ENCODE measurements around the gene CCNB1.
"Not testable (repeated sequence)": the region's sequence is repeated elsewhere in the genome, so short reads cannot be mapped to it uniquely, and the experiment has no call there.

The CCNB1 gene

DNA sequence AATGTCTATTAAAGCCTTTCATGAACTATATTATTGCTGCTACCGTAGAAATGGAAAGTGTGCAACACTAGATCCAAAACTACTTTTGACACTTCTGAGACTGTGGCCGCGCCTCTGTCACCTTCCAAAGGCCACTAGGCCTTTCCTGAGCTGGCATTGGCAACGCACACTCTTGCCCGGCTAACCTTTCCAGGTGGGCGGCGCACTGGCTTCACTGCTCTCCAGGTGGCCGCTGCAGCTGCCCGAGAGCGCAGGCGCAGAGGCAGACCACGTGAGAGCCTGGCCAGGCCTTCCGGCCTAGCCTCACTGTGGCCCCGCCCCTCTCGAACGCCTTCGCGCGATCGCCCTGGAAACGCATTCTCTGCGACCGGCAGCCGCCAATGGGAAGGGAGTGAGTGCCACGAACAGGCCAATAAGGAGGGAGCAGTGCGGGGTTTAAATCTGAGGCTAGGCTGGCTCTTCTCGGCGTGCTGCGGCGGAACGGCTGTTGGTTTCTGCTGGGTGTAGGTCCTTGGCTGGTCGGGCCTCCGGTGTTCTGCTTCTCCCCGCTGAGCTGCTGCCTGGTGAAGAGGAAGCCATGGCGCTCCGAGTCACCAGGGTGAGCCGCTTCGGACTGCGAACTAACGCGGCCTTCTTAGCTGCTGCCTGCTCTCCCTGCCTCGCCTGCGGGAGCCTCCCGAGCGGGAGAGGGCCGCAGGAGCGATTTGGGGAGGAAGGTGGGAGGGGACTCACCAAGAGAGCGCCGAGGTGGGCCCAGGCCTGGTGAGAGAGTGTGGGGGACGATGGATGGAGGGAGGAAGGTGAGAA is at the start of gene CCNB1:
Gene CCNB1 (plus strand): TSS at position 465 of the 807 bp plus-strand sequence. CDS start 113 bp downstream, at position 578.
- DNase-seq = peak; percentile 99

GRCh38 chr5:69129413-69129812 is 37.5 kb upstream of the CCNB1 start:
- no peak for DNase-seq

GRCh38 chr5:69130241-69130640 is 36.7 kb upstream of the CCNB1 start:
- no peak for DNase-seq

DNA sequence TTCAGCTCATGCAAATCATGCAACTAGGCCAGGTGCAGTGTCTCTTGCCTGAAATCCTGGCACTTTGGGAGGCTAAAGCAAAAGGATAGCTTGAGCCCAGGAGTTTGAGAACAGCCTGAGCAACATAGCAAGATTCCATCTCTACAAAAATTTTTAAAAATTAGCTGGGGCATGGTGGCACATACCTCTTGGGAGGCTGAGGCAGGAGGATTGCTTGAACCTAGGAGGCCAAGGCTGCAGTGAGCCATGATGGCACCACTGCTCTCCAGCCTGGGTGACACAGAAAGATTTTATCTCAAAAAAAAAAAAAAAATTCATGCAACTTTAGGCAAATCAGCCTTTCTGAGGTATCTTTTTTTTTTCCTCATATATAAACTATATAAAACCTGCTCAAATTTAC is 35.6 kb upstream of the CCNB1 start:
- DNase-seq = no peak

DNA sequence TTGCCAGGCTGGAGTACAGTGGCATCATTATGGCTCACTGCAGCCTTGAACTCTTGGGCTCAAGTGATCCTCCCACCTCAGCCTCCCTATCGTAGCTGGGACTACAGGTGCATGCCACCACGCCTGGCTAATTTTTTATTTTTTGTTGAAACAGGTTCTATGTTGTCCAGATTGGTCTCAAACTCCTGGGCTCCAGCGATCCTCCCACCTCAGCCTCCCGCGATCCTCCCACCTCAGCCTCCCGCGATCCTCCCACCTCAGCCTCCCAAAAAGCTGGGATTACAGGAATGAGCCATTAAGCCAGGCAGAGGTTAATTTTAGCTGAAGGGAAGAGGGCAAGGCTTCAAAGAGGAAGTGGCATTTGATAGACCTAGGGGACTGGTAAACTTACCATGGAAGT is 32.8 kb upstream of the CCNB1 start:
- no peak for DNase-seq

DNA sequence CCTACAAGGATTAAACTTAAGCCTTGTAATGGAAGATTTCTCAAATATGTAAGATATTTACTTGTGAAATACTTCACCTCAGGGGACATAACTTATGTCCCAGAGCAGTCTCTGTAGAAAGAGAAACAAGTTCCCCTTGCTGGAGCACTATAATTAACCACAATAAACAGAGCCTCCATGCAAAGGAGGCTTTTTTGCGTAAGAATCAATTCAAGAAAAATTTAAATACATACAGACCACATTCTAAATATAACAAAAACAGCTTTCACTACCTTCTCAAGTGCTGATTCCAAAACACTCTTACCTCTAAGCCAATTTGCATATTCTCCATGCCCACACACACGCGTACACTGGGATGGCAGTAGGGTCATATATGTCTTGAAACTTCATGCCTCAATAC is 30.7 kb upstream of the CCNB1 start:
- no peak for DNase-seq

GRCh38 chr5:69137208-69137607 is 29.7 kb upstream of the CCNB1 start:
- not testable (repeated sequence) for DNase-seq

DNA sequence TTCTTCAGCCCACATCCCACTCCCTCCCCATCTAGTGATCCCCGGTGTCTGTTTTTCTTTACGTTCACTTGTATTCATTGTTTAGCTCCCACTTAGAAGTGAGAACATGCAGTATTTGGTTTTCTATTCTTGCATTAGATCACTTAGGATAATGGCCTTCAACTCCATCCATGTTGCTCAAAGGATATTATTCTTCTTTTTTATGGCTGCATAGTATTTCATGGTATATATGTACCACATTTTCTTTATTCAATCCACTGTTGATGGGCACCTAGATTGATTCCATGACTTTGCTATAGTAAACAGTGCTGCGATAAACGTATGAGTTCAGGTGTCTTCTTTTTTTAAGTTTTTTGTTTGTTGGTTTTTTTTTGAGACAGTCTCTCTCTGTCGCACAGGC is 29.1 kb upstream of the CCNB1 start:
- no peak for DNase-seq

DNA sequence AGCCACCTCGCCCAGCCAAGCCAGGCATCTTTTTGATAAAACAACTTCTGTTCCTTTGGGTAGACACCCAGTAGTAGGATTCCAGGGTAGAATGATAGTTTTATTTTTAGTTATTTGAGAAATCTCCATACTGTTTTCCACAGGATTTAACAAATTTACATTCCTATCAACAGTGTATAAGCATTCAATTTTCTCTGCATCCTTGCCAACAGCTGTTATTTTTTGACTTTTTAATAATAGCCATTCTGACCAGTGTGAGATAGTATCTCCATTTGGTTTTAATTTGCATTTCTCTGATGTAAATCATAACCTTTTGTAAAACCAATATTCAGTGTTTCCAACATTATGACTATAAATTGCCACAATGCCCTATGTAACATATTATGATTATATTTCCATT is 28.2 kb upstream of the CCNB1 start:
- DNase-seq = no peak

- not testable (repeated sequence) for DNase-seq
Observed at GRCh38 chr5:69140239-69140638, 26.7 kb upstream of the CCNB1 start.

GRCh38 chr5:69140827-69141226 is 26.1 kb upstream of the CCNB1 start:
- no peak for DNase-seq

DNA sequence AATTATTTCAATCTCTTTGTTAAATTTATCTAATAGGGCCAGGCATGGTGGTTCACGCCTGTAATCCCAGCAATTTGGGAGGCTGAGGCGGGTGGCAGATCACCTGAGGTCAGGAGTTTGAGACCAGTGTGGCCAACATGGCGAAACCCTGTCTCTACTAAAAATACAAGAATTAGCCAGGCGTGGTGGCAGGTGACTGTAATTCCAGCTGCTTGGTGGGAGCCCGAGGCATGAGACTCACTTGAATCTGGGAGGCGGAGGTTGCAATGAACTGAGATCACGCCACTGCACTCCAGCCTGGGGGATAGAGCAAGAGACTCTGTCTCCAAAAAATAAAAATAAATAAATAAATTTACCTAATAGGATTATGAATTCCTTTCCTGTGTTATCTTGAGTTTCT is 18.4 kb upstream of the CCNB1 start:
- DNase-seq = not testable (repeated sequence)

DNA sequence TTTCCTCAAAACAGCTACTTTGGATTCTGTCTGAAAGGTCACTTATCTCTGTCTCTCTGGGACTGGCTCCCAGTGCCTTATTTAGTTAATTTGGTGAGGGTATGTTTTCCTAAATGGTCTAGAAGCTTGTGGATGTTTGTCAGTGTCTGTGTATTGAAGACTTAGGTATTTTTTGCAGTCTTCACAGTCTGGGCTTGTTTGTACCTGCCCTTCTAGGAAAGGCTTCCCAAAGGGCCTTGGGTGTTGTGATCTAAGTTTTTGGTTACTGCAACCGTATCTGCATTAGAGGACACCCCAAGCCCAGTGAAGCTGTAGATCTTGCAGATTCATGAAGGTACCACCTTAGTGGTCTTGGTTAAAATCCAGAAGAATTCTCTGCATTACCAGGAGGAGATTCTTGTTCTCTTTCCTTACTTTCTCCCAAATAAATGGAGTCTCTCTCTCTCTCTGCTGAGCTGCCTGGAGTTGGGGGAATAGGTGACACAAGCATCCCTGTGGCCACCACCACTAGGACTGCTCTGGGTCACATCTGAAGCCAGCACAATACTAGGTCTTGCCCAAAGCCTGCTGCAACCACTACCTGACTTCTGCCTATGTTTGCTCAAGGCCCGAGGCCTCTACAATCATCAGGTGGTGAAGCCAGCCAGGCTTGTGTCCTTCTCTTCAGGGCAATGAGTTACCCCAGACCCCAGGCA is 17.8 kb upstream of the CCNB1 start:
- no peak for DNase-seq

DNA sequence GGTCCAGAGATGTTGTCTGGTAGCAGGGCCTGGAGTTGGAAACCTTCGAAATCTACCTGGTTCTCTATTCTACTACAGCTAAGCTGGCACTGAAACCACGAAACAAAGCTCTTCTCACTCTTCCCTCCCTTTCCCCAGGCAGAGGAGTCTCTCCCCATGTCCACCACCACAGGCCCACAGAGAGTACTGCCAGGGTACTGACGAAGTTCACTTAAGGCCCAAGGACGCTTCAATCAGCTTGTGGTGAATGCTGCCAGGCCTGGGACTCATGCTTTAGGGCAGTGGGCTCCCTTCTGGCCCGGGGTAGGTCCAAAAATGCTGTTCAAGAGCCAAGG is 17.3 kb upstream of the CCNB1 start:
- DNase-seq = no peak

DNA sequence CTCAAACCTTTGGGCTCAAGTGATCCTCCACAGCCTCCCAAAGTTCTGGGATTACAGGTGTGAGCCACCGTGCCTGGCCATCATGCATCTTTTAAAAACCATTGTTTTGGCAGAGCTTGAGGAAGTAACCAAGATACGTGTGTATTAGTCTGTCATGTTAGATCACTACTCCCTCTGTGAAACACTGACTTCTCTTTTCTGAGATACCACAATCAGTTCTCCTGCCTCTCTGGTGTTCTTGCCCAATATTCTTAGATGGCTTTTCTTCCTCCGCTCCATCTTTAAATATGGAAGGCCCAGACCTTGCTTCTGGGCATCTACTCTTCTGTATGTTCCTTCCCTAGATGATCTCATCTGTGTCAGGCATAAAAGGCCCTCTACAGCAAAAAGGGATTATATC is 14.2 kb upstream of the CCNB1 start:
- DNase-seq = no peak

DNA sequence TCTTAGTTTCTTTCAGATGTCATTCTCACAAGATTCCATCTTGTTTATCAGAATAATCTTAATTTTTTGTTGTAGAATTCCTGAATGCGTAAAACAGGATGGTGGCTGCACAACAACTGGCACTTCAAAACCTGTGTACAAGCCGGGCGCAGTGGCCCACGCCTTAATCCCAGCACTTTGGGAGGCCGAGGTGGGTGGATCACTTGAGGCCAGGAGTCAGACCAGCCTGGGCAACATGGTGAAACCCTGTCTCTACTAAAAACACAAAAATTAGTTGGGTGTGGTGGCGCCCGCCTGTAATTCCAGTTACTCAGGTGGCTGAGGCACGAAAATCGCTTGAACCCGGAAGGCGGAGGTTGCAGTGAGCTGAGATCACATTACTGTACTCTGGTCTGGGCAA is 10.5 kb upstream of the CCNB1 start:
- no peak for DNase-seq

- DNase-seq = no peak
Observed at GRCh38 chr5:69158039-69158438, 8.9 kb upstream of the CCNB1 start.

DNA sequence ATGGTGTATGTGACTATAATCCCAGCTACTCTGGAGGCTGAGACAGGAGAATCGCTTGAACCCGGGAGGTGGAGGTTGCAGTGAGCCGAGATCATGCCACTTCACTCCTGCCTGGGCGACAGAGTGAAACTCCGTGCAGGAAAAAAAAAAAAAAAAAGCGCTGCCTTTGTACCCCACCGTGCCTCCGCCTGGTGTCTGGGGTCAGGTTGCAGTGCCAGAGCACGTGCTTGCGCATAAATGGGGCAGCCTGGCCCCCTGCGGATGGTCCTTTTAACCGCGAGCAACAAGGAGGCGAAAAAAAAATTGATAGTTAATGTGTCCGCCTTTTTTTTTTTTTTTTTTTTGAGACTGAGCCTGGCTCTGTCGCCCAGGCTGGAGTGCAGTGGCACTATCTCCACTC is 6.3 kb upstream of the CCNB1 start:
- DNase-seq = no peak

- DNase-seq = no peak
Observed at GRCh38 chr5:69167493-69167855, 524 bp downstream of the CCNB1 start.

GRCh38 chr5:69167929-69168328 is 979 bp downstream of the CCNB1 start:
- DNase-seq = no peak

DNA sequence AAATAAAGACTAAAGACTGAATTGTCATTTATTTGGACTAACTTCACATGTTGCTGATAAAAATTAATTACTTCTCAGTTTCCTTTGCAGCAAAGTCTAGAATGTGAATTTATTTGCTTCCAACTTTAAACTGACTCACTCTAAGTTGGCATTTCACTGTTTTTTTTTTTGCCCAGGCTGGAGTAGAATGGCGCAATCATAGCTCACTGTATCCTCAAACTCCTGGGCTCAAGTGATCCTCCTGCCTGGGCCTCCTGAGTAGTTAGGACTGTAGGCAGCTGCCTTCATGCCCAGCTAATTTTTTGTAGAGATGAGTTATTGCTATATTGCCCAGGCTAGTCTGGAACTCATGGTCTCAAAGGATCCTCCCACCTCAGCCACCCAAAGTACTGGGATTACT is 3.5 kb downstream of the CCNB1 start:
- DNase-seq = no peak

- DNase-seq = no peak
Observed at GRCh38 chr5:69170969-69171368, 4.0 kb downstream of the CCNB1 start.

DNA sequence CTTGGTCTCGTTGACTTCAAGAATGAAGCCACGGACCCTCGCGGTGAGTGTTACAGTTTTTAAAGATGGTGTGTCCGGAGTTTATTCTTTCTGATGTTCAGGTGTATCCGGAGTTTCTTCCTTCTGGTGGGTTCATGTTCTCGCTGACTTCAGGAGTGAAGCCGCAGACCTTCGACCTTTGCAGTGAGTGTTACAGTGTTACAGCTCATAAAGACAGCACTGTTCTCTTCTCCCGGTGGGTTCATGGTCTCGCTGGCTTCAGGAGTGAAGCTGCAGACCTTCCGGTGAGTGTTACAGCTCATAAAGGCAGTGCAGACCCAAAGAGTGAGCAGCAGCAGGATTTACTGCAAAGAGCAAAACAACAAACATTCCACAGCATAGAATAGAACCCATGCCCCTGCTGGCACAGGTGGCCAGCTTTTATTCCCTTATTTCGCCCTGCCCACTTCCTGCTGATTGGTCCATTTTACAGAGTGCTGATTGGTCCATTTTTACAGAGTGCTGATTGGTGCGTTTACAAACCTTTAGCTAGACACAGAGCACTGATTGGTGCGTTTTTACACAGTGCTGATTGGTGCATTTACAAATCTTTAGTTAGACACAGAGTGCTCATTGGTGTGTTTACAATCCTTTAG is 14.8 kb downstream of the CCNB1 start:
- DNase-seq = not testable (repeated sequence)

GRCh38 chr5:69184621-69185020 is 17.7 kb downstream of the CCNB1 start:
- no peak for DNase-seq
